ENCODE data around the gene SP4. TPM values are rescaled to one million over a fixed set of nuclear protein-coding genes. Genes with fewer than 3 reads are reported as not detected.

Gene SP4
- total RNA-seq, 1 donor from 2014 or later: 7.7 TPM

DNA sequence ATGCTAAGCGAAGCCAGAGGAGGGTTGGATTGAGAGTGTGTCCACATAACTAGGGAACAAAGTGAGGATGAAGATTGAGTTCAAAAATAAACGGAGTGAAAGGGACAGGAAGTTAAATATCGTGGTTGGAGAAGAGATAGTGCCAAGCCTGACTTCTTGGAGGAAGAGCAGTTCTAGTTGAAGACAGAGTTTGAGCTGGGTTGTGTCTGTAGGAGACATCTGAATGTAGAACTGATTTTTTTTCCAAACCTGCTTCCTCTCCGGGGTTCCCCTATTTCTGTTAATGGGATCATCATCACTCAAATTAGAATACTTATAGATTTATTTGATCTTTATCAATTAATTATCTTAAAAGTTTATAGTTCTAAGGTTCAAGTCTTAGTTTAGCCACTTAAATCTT is 35.6 kb downstream of the SP4 start:
- Mint-ChIP-seq H3K27ac (no peak overlapping the region), H3K27me3 (ENCODE audit: low read depth) (no peaks in the 10 kb centered on the region)

GRCh38 chr7:21468969-21469368 is 41.1 kb downstream of the SP4 start:
- H3K9me3 Mint-ChIP-seq: peaks cover 15% of the 10 kb centered on the region
- no peak overlapping the region for H3K27ac Mint-ChIP-seq
- H3K27me3 Mint-ChIP-seq (ENCODE audit: low read depth): no peaks in the 10 kb centered on the region
- no peak overlapping the region for H3K4me3 Mint-ChIP-seq
- TF ChIP-seq, protein P1, sequence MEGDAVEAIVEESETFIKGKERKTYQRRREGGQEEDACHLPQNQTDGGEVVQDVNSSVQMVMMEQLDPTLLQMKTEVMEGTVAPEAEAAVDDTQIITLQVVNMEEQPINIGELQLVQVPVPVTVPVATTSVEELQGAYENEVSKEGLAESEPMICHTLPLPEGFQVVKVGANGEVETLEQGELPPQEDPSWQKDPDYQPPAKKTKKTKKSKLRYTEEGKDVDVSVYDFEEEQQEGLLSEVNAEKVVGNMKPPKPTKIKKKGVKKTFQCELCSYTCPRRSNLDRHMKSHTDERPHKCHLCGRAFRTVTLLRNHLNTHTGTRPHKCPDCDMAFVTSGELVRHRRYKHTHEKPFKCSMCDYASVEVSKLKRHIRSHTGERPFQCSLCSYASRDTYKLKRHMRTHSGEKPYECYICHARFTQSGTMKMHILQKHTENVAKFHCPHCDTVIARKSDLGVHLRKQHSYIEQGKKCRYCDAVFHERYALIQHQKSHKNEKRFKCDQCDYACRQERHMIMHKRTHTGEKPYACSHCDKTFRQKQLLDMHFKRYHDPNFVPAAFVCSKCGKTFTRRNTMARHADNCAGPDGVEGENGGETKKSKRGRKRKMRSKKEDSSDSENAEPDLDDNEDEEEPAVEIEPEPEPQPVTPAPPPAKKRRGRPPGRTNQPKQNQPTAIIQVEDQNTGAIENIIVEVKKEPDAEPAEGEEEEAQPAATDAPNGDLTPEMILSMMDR (IDR thresholded peaks at IDR 0.05; ENCODE audit: unreplicated experiment): no peak
- peaks cover 7% of the 10 kb centered on the region for H3K36me3 Mint-ChIP-seq
- no peaks in the 10 kb centered on the region for H3K4me1 Mint-ChIP-seq
- DNase-seq (ENCODE audit: low spot score in 2 of 2, unreplicated experiment in 2 of 2): no peak

More for the DNA sequence above, 35.6 kb downstream of the SP4 start:
- H3K9me3 Mint-ChIP-seq: peaks cover 10% of the 10 kb centered on the region
- TF ChIP-seq, protein P1 (IDR thresholded peaks at IDR 0.05; ENCODE audit: unreplicated experiment): no peak
- H3K36me3 Mint-ChIP-seq: peaks cover 14% of the 10 kb centered on the region
- H3K4me1 Mint-ChIP-seq: no peaks in the 10 kb centered on the region
- H3K4me3 Mint-ChIP-seq: no peak overlapping the region
- no peak for DNase-seq (ENCODE audit: low spot score in 2 of 2, unreplicated experiment in 2 of 2)

- H3K36me3 Mint-ChIP-seq: peaks cover 6% of the 10 kb centered on the region
- DNase-seq (ENCODE audit: low spot score in 2 of 2, unreplicated experiment in 2 of 2): no peak
- H3K27ac Mint-ChIP-seq: no peak overlapping the region
- TF ChIP-seq, protein P1 (IDR thresholded peaks at IDR 0.05; ENCODE audit: unreplicated experiment): no peak
- H3K9me3 Mint-ChIP-seq: peaks cover 15% of the 10 kb centered on the region
- no peak overlapping the region for H3K4me3 Mint-ChIP-seq
- no peaks in the 10 kb centered on the region for H3K27me3 Mint-ChIP-seq (ENCODE audit: low read depth)
- H3K4me1 Mint-ChIP-seq: no peaks in the 10 kb centered on the region
Observed at GRCh38 chr7:21469894-21470293, 42.0 kb downstream of the SP4 start.

DNA sequence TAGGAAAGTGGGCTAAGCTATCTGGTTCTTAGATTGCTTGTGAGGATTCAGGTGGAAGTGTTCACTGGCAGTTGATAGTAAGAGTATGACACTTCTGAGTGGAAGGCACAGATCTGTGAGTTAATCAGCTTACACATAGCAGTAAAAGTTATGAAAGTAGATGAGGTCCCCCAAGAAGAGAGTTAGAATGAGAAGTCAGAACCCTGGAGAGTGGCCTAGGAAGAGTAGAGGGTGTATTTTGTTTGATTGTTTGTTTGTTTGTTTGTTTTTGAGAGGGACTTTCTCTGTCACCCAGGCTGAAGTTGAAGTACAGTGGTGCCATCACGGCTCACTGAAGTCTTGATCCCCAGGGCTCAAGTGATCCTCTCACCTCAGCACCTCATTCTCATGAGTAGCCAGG is 44.1 kb downstream of the SP4 start:
- TF ChIP-seq, protein P1 (IDR thresholded peaks at IDR 0.05; ENCODE audit: unreplicated experiment): no peak
- DNase-seq (ENCODE audit: low spot score in 2 of 2, unreplicated experiment in 2 of 2): no peak
- Mint-ChIP-seq H3K27me3 (ENCODE audit: low read depth) (no peaks in the 10 kb centered on the region), H3K4me1 (no peaks in the 10 kb centered on the region), H3K9me3 (peaks cover 15% of the 10 kb centered on the region), H3K36me3 (peaks cover 6% of the 10 kb centered on the region), H3K27ac (no peak overlapping the region), H3K4me3 (no peak overlapping the region)

- Mint-ChIP-seq H3K9me3 (peaks cover 26% of the 10 kb centered on the region), H3K4me1 (no peaks in the 10 kb centered on the region), H3K4me3 (no peak overlapping the region), H3K27me3 (ENCODE audit: low read depth) (no peaks in the 10 kb centered on the region), H3K36me3 (peaks cover 22% of the 10 kb centered on the region), H3K27ac (no peak overlapping the region)
- DNase-seq (ENCODE audit: low spot score in 2 of 2, unreplicated experiment in 2 of 2): no peak
- TF ChIP-seq, protein P1 (IDR thresholded peaks at IDR 0.05; ENCODE audit: unreplicated experiment): no peak
Observed at GRCh38 chr7:21476429-21476828, 48.5 kb downstream of the SP4 start.
